Neutrophil (primary cell): ENCODE data around the gene GGNBP2.

Experiments used
- H3K27ac ChIP-seq: fragments of 200-600 bp; sonication (generic); 2 replicates; pipeline ENCODE4 v1.5.1; 2016; ENCODE audit warnings: mild to moderate bottlenecking, moderate library complexity
- H3K27me3 ChIP-seq: fragments of 200-600 bp; sonication (generic); 2 replicates; pipeline ENCODE4 v1.6.0; 2016; ENCODE audit warnings: mild to moderate bottlenecking
- H3K36me3 ChIP-seq: fragments of 200-600 bp; sonication (generic); 2 replicates; pipeline ENCODE4 v1.5.1; 2017
- H3K4me1 ChIP-seq, 2 experiments: fragments of 200-600 bp in 1 of 2; sonication (generic) in 1 of 2; 1 replicate in 1 of 2; 2 replicates in 1 of 2; pipeline versions ENCODE4 v1.5.1 to v1.6.1; 2013 to 2016; ENCODE audit warnings: low read depth in 1 of 2, low read length in 1 of 2, mild to moderate bottlenecking in 1 of 2, moderate library complexity in 1 of 2; ENCODE audit not compliant: control insufficient read depth in 1 of 2, insufficient read depth in 1 of 2
- H3K4me3 ChIP-seq, 2 experiments: fragments of 200-600 bp in 1 of 2; sonication (generic) in 1 of 2; 1 replicate in 1 of 2; 2 replicates in 1 of 2; pipeline ENCODE4 v1.5.1; 2013 to 2016; ENCODE audit warnings: low read depth in 1 of 2, low read length in 1 of 2, mild to moderate bottlenecking in 1 of 2, moderate library complexity in 1 of 2
- H3K9me3 ChIP-seq: fragments of 200-600 bp; sonication (generic); 2 replicates; pipeline ENCODE4 v1.5.1; 2016
- TF ChIP-seq, protein P1 (sequence below): fragments of 200-600 bp; sonication (generic); IDR thresholded peaks from 2 replicates; pipeline ENCODE4 v1.5.1; 2016; ENCODE audit warnings: antibody characterized with exemption

GGNBP2 gene

DNA sequence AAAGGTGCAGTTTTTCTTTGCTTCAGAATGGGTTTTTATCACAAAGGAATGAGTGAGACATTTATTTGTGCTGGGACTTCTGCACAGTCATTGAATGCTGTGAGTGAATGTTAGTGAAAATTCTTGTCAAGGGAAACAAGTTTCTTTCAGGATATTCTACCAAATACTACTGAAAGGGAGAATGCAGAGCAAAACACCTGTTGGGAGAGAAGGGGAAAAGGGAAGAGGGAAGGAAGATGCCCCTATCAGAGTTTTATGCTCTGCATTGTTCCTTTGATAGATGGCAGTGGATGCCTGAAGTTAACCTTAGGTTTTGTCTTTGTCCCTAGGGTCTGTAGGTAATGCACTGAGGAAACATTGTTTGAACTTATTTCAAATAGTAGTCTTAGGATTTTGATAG is 3.1 kb downstream of the GGNBP2 start:
- H3K36me3 ChIP-seq, result peaks cover 3% of the 10 kb centered on the region
- TF ChIP-seq, protein P1, sequence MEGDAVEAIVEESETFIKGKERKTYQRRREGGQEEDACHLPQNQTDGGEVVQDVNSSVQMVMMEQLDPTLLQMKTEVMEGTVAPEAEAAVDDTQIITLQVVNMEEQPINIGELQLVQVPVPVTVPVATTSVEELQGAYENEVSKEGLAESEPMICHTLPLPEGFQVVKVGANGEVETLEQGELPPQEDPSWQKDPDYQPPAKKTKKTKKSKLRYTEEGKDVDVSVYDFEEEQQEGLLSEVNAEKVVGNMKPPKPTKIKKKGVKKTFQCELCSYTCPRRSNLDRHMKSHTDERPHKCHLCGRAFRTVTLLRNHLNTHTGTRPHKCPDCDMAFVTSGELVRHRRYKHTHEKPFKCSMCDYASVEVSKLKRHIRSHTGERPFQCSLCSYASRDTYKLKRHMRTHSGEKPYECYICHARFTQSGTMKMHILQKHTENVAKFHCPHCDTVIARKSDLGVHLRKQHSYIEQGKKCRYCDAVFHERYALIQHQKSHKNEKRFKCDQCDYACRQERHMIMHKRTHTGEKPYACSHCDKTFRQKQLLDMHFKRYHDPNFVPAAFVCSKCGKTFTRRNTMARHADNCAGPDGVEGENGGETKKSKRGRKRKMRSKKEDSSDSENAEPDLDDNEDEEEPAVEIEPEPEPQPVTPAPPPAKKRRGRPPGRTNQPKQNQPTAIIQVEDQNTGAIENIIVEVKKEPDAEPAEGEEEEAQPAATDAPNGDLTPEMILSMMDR, result no peak
- no peak overlapping the region for H3K4me3 ChIP-seq
- H3K4me1 ChIP-seq, result peaks cover 64 to 69% of the 10 kb centered on the region in 2 experiments
- no peaks in the 10 kb centered on the region for H3K9me3 ChIP-seq
- H3K27ac ChIP-seq, result no peak overlapping the region
- H3K27me3 ChIP-seq, result no peaks in the 10 kb centered on the region

DNA sequence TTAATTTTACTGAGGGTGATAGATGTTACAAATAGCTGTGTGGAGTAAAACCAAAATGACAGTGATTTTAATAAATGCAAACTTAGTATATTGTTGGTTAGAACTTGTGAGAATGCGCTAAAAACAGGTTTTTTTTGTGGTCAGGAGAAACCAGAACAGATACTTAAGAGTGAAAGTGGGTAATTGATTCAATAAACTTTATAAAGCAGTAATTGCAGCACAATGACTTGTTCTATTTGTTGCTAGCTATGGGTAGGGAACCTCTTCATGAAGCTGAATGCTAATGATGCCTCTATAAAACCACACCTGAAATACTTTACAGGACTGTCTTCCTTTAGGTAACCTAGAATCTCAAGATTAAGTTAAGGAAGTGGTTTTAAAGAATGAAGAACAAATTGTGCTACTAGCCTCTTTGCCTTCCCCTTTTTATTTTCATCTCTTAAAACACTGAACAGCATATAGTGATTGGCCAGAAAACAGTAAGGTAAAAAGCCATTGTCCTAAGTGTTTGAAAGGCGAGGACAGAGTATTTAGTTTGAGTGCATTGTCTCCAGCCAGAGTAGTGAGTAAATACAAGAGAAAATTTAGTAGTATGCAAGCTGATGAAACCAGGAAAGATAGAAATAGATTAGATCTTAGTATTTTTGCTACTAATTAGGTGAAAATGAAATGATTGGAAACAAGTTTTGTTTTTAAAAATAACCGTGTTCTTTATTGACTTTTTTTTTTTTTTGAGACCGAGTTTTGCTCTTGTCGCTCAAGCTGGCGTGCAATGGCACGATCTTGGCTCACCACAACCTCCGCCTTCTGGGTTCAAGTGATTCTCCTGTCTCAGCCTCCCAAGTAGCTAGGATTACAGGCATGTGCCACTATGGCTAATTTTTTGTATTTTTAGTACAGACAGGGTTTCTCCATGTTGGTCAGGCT is 6.0 kb downstream of the GGNBP2 start:
- Histone ChIP-seq H3K36me3 (peaks cover 14% of the 10 kb centered on the region), H3K27me3 (no peaks in the 10 kb centered on the region), H3K4me3 (no peak overlapping the region), H3K9me3 (no peaks in the 10 kb centered on the region), H3K27ac (peak overlapping the region; percentile 75), H3K4me1 (peaks cover 51% of the 10 kb centered on the region in 2 experiments)
- TF ChIP-seq, protein P1, result no peak

DNA sequence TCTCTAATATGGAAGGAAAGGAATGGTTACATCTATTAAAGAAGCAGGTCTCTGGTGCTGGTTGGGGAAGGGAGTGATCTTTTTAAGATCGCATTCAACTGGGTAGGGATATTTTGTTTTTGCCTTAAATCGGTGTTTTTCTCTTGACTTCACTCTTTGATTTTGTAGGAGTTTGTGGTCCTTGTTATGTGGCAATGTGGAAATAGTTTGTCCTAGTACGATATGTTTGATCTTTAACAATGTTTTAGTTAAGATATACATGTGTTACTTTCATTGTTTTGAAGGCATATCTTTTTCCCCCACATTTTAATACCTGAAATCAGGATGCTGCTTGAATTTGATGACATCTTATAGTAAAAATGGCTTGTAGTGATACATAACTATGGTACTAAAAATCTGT is 8.7 kb downstream of the GGNBP2 start:
- no peak overlapping the region for H3K27ac ChIP-seq
- no peaks in the 10 kb centered on the region for H3K27me3 ChIP-seq
- TF ChIP-seq, protein P1, result no peak

DNA sequence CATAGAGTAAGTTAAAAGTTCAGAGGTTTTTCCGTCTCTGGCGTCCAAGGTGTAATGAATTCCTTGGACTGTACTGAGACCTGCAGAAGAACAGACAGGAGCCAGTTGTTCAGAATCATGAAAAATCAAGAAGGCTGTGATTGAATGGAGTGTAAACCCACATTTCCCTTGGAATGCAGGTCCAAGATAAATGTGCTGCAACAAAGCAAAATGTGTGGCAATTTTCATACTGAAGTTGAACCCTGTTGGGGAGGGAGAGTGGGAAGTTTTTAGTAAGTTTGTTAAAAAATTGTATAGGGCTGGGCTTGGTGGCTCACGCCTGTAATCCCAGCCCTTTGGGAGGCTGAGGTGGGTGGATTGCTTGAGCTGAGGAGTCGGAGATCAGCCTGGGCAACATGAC is 21.4 kb downstream of the GGNBP2 start:
- Histone ChIP-seq H3K27ac (no peak overlapping the region), H3K9me3 (no peaks in the 10 kb centered on the region), H3K27me3 (no peaks in the 10 kb centered on the region), H3K36me3 (peaks cover 87% of the 10 kb centered on the region), H3K4me3 (no peak overlapping the region), H3K4me1 (no peaks in the 10 kb centered on the region)
- TF ChIP-seq, protein P1, result no peak

More for the DNA sequence above, 8.7 kb downstream of the GGNBP2 start:
- peaks cover 34% of the 10 kb centered on the region for H3K36me3 ChIP-seq
- no peaks in the 10 kb centered on the region for H3K9me3 ChIP-seq
- no peak overlapping the region for H3K4me3 ChIP-seq
- peaks cover 24% of the 10 kb centered on the region in 2 experiments for H3K4me1 ChIP-seq

DNA sequence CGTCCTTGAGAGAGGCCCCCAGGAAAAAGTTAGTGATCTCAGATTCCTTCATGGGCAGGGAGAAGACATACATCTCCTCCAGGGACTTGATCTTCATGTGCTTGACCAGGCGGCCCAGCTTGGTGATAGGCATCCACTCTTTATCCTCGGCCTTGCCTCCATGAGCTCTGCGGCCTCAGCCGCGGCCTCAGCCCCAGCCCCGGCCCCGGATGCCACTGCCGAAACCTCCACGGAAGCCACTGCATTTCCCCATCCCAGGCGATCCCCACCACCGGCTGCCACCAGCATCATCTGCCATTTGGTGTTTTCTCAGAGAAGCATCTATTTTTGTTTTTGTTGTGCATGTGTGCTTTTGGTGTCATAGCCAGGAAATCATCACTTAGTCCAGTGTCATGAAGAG is 30.3 kb downstream of the GGNBP2 start:
- Histone ChIP-seq H3K36me3 (peaks cover 76% of the 10 kb centered on the region), H3K4me1 (no peaks in the 10 kb centered on the region), H3K9me3 (no peaks in the 10 kb centered on the region), H3K4me3 (no peak overlapping the region), H3K27me3 (no peaks in the 10 kb centered on the region), H3K27ac (no peak overlapping the region)
- TF ChIP-seq, protein P1, result no peak
